GM18526 (cell line): ENCODE measurements around the gene PFN1.

Source experiments
- POLR2A ChIP-seq: IDR thresholded peaks from 3 replicates; pipeline ENCODE4 v1.6.1; 2011; ENCODE audit not compliant: insufficient read length; ENCODE audit errors: extremely low read depth

The PFN1 gene

GRCh38 chr17:4950746-4951204 is 2.4 kb upstream of the PFN1 start, which contains the start of gene ENO3:
Gene ENO3 (plus strand): TSS chr17:4951119. CDS start chr17:4951830, 711 bp downstream.
- no peak for TF ChIP-seq POLR2A

GRCh38 chr17:4950075-4950745 is 1.9 kb upstream of the PFN1 start:
- peak; percentile 37 for TF ChIP-seq POLR2A

- TF ChIP-seq POLR2A, result peak; percentile 52
These were observed 1.2 kb upstream of the PFN1 start for GRCh38 chr17:4949321-4950074.

- peak; percentile 44 for TF ChIP-seq POLR2A
These were observed 596 bp upstream of the PFN1 start for GRCh38 chr17:4948931-4949320.

- peak; percentile 40 for TF ChIP-seq POLR2A
These were observed 742 bp downstream of the PFN1 start for GRCh38 chr17:4947411-4948165.

- no peak for TF ChIP-seq POLR2A
These were observed 1.3 kb downstream of the PFN1 start for GRCh38 chr17:4947010-4947410.

GRCh38 chr17:4946312-4946976 is 1.9 kb downstream of the PFN1 start:
- no peak for TF ChIP-seq POLR2A

- no peak for TF ChIP-seq POLR2A
These were observed 2.4 kb downstream of the PFN1 start for GRCh38 chr17:4945944-4946280.

GRCh38 chr17:4945176-4945943 is 3.0 kb downstream of the PFN1 start:
- peak; percentile 50 for TF ChIP-seq POLR2A

- TF ChIP-seq POLR2A, result peak; percentile 27
These were observed 3.7 kb downstream of the PFN1 start for GRCh38 chr17:4944554-4945175.

GRCh38 chr17:4944163-4944553 is 4.2 kb downstream of the PFN1 start:
- no peak for TF ChIP-seq POLR2A

GRCh38 chr17:4942760-4943508 is 5.4 kb downstream of the PFN1 start:
- no peak for TF ChIP-seq POLR2A

- no peak for TF ChIP-seq POLR2A
These were observed 7.1 kb downstream of the PFN1 start for GRCh38 chr17:4941319-4941610.
